Lower lobe of right lung (tissue), 2 donors: Measurements from ENCODE around the gene ZNF470. TPM values are rescaled to one million over a fixed set of nuclear protein-coding genes. Genes with fewer than 3 reads are reported as not detected.
A peak's percentile ranks its signal among the peaks of the same experiment; 100 is the strongest.

ENCODE experiments used
- ATAC-seq, 2 donors: fragments of 200-7000 bp; cut with Tn5 transposase; one replicate each; pipeline ENCODE4 v1.9.1; 2020 to 2022; ENCODE audit warnings: mild to moderate bottlenecking in 2 of 2, moderate library complexity in 2 of 2
- DNase-seq: peaks from one replicate; pipeline ENCODE4 v3.0.0-alpha.2; 2020
- H3K27ac ChIP-seq: fragments of 200-600 bp; one replicate; pipeline ENCODE4 v1.8.0; 2022
- H3K27me3 ChIP-seq: fragments of 200-600 bp; one replicate; pipeline ENCODE4 v1.8.0; 2022; ENCODE audit warnings: low read depth
- H3K36me3 ChIP-seq: fragments of 200-600 bp; one replicate; pipeline ENCODE4 v1.8.0; 2022; ENCODE audit warnings: mild to moderate bottlenecking
- H3K4me1 ChIP-seq: fragments of 200-600 bp; one replicate; pipeline ENCODE4 v1.8.0; 2022
- H3K4me3 ChIP-seq: fragments of 200-600 bp; one replicate; pipeline ENCODE4 v1.8.0; 2022; ENCODE audit warnings: mild to moderate bottlenecking
- H3K9me3 ChIP-seq: fragments of 200-600 bp; one replicate; pipeline ENCODE4 v1.8.0; 2022
- intact Hi-C: fragments of 100-400 bp; cut with DNase I; formaldehyde crosslinking; loops from one replicate; pipeline ENCODE4 v1.11.0; 2022
- long read RNA-seq: library from polyadenylated mRNA; unstranded; transcript quantifications from one replicate; pipeline ENCODE4 v2.0.0, GENCODE V29; 2021
- total RNA-seq: library from RNA; stranded (reverse); fragmentation: NEBNext Ultra II Directional; extraction: Animal tissue kit (Norgen Biotek cat#: 25700); gene quantifications from one replicate; pipeline ENCODE4 v1.2.1, GENCODE V29; 2021
- TF ChIP-seq, protein P1 (sequence below): fragments of 200-600 bp; IDR thresholded peaks from one replicate; pipeline ENCODE4 v1.8.0; 2022; ENCODE audit warnings: antibody characterized with exemption, mild to moderate bottlenecking
- donor health status: DM: no; HTN: yes; CAD: no; lungs with severe emphysema.

Gene ZNF470
- total RNA-seq, result 3.5 TPM
- long read RNA-seq, full-length matches to known transcripts, result 2 of 2 reads
- long read RNA-seq, partial matches to known transcripts, result 0 of 2 reads
- long read RNA-seq, other reads (novel, unspliced or antisense), result 0 of 2 reads

DNA sequence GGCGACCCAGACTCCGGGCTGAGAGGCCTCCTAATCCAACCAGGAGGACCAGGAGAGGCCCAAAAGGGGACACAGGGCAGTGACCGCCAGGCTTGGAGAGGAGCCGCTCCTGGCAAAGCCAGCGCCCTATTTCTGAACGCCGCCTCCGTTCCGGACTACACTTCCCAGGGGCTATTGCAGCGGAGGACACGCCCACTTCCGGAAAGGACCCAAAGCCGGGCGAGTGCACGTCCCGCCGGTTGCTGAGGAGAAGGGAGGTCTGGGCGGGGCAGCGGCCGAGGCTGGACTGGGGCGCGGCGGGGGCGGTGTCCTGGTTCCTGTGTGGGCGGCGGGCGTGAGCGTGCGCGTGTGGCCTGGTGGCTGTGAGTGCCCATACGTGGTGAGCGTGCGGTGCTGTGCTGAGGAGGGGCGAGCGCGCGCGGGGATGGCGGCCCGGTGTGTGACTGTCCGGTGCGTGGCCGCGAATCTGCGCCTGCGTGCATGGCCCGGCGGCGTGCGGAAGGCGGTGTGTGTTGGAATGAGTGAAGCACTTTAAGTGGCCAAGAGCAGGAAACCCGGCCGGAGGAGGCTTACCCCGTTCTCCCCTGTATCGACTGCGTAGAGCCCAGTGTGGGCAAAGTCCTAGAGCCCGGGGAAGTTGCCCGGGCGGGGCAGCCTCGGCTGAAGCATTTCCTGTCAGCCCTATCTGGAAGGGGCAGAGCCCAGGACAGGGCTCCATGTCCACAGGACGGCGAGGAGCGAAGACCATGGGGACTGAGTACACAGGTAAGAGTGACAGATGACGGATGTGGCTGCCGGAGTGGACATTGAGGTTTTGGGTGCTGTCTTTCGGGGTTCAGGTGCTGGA lies at the start of gene ZNF470:
Gene ZNF470, plus strand, starts transcription at position 195 of the 847 bp plus-strand sequence. CDS start 2,844 bp downstream, outside the sequence.
- ATAC-seq, result peak; percentile 99 to 100
- Histone ChIP-seq H3K9me3 (peaks cover 85% of the 10 kb centered on the region), H3K4me1 (no peaks in the 10 kb centered on the region), H3K27me3 (no peaks in the 10 kb centered on the region), H3K4me3 (peak within 1 kb of the TSS; percentile 89), H3K27ac (peak within 1 kb of the TSS; percentile 84), H3K36me3 (no peaks in the 10 kb centered on the region)
- intact Hi-C loops, result no loop called here
- peak; percentile 96 for DNase-seq
- TF ChIP-seq, protein P1, sequence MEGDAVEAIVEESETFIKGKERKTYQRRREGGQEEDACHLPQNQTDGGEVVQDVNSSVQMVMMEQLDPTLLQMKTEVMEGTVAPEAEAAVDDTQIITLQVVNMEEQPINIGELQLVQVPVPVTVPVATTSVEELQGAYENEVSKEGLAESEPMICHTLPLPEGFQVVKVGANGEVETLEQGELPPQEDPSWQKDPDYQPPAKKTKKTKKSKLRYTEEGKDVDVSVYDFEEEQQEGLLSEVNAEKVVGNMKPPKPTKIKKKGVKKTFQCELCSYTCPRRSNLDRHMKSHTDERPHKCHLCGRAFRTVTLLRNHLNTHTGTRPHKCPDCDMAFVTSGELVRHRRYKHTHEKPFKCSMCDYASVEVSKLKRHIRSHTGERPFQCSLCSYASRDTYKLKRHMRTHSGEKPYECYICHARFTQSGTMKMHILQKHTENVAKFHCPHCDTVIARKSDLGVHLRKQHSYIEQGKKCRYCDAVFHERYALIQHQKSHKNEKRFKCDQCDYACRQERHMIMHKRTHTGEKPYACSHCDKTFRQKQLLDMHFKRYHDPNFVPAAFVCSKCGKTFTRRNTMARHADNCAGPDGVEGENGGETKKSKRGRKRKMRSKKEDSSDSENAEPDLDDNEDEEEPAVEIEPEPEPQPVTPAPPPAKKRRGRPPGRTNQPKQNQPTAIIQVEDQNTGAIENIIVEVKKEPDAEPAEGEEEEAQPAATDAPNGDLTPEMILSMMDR, result no peak

GRCh38 chr19:56525214-56525860 lies 41.9 kb upstream of the ZNF470 start:
- no peak overlapping the region for H3K4me3 ChIP-seq
- intact Hi-C loops, result no loop called here
- ATAC-seq (no peak), DNase-seq (no peak)
- H3K4me1 ChIP-seq, result no peaks in the 10 kb centered on the region
- H3K36me3 ChIP-seq, result no peaks in the 10 kb centered on the region
- no peak overlapping the region for H3K27ac ChIP-seq
- H3K27me3 ChIP-seq, result no peaks in the 10 kb centered on the region
- TF ChIP-seq, protein P1, result no peak
- H3K9me3 ChIP-seq, result peaks cover 100% of the 10 kb centered on the region

DNA sequence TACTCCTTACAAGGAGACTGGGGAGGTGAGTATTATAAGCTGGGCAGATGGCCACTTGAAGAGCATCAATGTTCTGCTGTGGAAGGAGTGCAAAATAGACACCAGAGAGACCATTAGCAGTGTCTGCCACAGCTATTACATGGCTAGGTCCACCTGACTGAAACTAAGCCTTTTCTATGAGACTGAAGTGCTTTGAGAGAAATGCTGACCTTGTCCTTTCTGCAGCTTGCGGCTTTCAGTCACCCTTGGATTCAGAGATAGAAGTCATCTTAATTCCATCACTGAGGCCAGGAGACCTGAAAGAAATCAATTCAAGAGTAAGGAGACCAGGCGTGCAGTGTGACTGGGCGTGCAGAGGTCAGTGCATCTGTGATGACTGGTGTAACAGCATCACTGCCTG lies 29.8 kb upstream of the ZNF470 start:
- peaks cover 82% of the 10 kb centered on the region for H3K9me3 ChIP-seq
- no peaks in the 10 kb centered on the region for H3K27me3 ChIP-seq
- H3K27ac ChIP-seq, result no peak overlapping the region
- no peak for ATAC-seq
- H3K4me3 ChIP-seq, result peak overlapping the region; percentile 78
- no peaks in the 10 kb centered on the region for H3K36me3 ChIP-seq
- DNase-seq, result no peak
- intact Hi-C loops, result no loop called here
- peaks cover 16% of the 10 kb centered on the region for H3K4me1 ChIP-seq
- TF ChIP-seq, protein P1, result no peak

- H3K27ac ChIP-seq, result peak overlapping the region; percentile 94
- ATAC-seq (peak; percentile 98 to 99), DNase-seq (peak; percentile 92)
- peaks cover 16% of the 10 kb centered on the region for H3K4me1 ChIP-seq
- H3K27me3 ChIP-seq, result no peaks in the 10 kb centered on the region
- intact Hi-C loops, result no loop called here
- peaks cover 82% of the 10 kb centered on the region for H3K9me3 ChIP-seq
- TF ChIP-seq, protein P1, result no peak
- H3K4me3 ChIP-seq, result peak overlapping the region; percentile 78
- no peaks in the 10 kb centered on the region for H3K36me3 ChIP-seq
Measured at GRCh38 chr19:56538254-56538760, 29.0 kb upstream of the ZNF470 start.

DNA sequence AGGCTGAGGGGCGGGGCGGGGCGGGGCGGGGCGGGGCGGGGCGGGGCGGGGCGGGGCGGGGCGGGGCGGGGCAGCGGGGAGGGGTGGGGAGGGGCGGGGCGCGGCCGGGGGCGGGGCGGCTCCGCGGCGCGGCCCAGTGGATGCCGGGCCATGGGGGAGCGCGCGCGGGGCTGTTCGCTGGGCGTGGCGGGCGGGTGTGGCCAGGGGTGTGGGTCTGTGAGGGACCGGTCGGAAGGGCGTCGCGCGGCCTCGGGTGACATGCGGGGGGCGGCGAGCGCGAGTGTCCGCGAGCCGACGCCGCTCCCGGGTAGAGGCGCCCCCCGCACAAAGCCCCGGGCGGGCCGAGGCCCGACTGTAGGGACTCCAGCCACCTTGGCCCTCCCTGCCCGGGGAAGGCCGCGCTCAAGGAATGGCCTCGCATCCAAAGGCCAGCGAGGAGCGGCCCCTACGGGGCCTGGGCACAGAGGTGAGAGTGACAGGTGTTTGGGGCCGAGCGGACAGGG lies 28.5 kb upstream of the ZNF470 start, which contains the start of gene ZFP28:
Gene ZFP28, plus strand, starts transcription at position 188 of the 503 bp plus-strand sequence. Its CDS starts 71 bp downstream, at position 259.
- DNase-seq (peak; percentile 87), ATAC-seq (peak; percentile 87 to 92)
- peak within 1 kb of the TSS; percentile 94 for H3K27ac ChIP-seq
- peaks cover 82% of the 10 kb centered on the region for H3K9me3 ChIP-seq
- intact Hi-C loops, result no loop called here
- H3K27me3 ChIP-seq, result no peaks in the 10 kb centered on the region
- no peaks in the 10 kb centered on the region for H3K36me3 ChIP-seq
- TF ChIP-seq, protein P1, result no peak
- H3K4me1 ChIP-seq, result peaks cover 16% of the 10 kb centered on the region
- peak within 1 kb of the TSS; percentile 78 for H3K4me3 ChIP-seq
